Measurements from ENCODE around the gene KIF26B.

- TF ChIP-seq POLR2AphosphoS5 (IDR thresholded peaks at IDR 0.05; ENCODE audit: low read depth, low read length): no peak
- TF ChIP-seq POLR2A (IDR thresholded peaks at IDR 0.05; ENCODE audit: low read depth, low read length): no peak
These were observed 302.8 kb downstream of the KIF26B start for GRCh38 chr1:245457562-245457961.
